AML-193 (cell line): ENCODE results near the gene KRTAP4-4.
A peak's percentile ranks its signal among the peaks of the same experiment; 100 is the strongest.
"Not testable (repeated sequence)": the region's sequence is repeated elsewhere in the genome, so short reads cannot be mapped to it uniquely, and the experiment has no call there.

Source experiments
- DNase-seq, 2 experiments: peaks; one replicate each; lab custom pipeline; 2025; lab: John Stamatoyannopoulos, UW

The KRTAP4-4 gene

DNA sequence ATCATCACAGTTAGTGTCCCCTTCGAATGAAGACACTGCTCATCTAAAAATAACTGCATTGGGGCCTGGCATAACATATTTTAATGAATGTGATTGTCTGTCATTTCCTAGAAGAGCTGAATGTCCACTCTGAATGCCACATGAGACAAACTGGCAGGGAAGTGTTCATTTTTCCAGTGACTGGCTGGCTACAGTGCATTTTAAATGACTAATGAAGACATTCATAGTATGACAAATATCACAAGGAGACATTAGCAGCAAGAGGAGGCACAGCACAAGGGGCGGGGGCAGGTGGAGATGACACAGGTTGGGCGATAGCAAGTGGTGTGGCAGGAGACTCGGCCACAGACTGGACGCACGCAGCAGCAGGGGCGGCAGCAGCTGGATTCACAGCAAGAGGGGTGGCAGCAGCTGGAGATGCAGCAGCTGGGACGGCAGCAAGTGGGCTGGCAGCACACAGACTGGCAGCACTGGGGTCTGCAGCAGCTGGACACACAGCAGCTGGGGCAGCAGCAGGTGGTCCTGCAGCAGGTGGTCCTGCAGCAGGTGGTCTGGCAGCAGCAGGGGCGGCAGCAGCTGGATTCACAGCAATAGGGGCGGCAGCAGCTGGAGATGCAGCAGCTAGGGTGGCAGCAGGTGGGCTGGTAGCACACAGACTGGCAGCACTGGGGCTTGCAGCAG lies 11.4 kb downstream of the KRTAP4-4 start:
- DNase-seq, result not testable (repeated sequence)

DNA sequence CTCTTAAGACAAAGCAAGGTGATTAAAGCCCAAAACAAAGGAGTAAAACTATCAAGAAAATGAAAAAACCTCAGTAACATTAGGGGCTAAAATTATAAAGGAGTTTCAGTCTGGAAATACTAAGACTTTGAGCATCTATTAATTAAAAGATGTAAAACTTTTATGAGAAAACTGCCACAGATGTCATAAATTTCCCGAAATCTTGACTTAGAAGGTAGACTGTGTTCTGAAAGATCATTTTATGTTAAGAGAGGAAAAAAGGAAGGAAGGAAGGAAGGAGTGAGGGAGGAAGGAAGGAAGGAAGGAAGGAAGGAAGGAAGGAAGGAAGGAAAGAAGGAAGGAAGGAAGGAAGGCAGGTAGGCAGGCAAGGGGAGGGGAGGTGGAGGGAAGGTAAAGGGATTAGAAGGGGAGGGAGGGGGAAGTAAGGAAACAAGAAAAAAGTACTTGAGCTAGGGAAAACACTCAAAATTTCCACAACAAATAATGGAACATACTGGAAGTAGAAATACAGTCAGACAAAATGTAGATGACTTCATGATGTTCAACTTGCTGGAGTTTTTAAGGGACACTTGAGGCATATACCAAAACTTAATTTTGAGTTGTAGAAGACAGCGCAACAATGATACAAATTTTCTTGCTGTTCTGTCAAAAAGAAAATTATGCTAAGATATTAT lies 12.9 kb downstream of the KRTAP4-4 start:
- no peak for DNase-seq

- DNase-seq, result no peak
These were observed 15.3 kb downstream of the KRTAP4-4 start for GRCh38 chr17:41145261-41145660.

- no peak for DNase-seq
These were observed 15.7 kb downstream of the KRTAP4-4 start for GRCh38 chr17:41144846-41145245.

- no peak for DNase-seq
These were observed 19.2 kb downstream of the KRTAP4-4 start for GRCh38 chr17:41141361-41141760.

GRCh38 chr17:41140360-41141131 lies 20.0 kb downstream of the KRTAP4-4 start, which contains the start of gene KRTAP4-6:
TSS of gene KRTAP4-6 (minus strand) at chr17:41140544. CDS start at chr17:41140487, 57 bp downstream.
- DNase-seq, result no peak

DNA sequence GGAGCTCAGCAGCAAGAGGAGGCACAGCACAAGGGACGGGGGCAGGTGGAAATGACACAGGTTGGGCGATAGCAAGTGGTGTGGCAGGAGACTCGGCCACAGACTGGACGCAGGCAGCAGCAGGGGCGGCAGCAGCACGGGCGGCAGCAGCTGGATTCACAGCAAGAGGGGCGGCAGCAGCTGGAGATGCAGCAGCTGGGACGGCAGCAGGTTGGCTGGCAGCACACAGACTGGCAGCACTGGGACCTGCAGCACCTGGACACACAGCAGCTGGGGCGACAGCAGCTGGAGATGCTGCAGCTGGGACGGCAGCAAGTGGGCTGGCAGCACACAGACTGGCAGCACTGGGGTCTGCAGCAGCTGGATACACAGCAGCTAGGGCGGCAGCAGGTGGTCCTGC lies 20.7 kb downstream of the KRTAP4-4 start:
- not testable (repeated sequence) for DNase-seq

DNA sequence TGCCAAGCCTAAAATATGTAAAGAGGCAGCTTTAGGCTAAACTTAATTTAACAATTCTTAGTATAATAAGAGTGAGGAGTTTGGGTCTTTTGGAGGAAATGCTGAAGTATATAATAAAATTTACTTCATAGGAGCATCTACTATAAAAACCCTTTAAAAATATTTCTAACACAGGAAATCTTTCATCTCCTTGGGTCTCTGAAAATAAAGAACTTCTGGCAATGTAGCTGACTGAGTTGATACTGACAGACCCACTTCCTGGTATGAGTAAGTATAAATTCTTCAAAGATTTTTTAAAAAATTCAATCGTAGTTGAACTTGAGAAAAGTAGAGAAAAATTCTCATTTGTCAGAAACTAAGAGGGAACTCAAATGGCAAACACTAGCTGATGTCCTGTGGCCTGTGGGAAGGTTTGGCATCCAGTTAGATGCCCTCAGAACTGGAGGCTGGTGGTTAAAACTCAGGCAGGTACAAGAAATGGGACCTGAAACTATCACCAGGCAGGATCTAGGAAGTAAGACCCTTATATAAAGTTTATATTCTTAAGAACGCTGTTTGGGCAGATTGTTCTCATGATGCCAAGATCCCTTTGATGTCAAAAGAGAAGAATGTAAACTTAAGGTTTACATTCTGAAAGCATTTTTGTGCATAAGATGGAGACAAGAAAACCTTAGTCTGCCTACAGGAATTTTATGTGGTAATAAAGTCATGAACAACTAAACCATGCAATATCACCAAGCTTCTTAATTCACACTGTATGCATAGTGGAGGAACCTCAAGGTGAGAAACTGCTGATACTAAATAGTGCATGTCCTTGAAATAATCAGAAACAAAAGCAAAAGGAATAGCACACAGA lies 26.4 kb downstream of the KRTAP4-4 start:
- DNase-seq, result no peak

- no peak for DNase-seq
These were observed 28.6 kb downstream of the KRTAP4-4 start for GRCh38 chr17:41131979-41132378.

DNA sequence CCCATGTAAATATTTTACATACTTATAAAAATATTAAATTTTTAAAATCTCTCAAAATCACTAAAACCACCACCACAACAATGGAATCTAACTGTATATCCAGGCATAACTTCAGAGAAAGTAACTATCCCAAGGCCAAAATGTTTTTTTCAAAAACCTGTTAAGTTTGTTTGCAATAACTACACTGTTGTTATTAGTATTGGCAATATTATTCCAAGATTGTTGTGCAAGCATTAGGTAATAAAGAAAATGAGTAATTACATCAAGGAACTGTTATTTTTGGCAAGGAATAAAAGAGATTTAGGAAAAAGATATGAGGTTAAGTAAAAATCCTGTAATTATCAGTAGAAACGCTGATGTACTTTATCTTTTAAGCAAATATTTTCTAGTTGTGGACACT lies 33.2 kb downstream of the KRTAP4-4 start:
- DNase-seq, result no peak

- DNase-seq, result no peak
These were observed 34.1 kb downstream of the KRTAP4-4 start for GRCh38 chr17:41126412-41126811.

- no peak for DNase-seq
These were observed 35.5 kb downstream of the KRTAP4-4 start for GRCh38 chr17:41125064-41125463.

DNA sequence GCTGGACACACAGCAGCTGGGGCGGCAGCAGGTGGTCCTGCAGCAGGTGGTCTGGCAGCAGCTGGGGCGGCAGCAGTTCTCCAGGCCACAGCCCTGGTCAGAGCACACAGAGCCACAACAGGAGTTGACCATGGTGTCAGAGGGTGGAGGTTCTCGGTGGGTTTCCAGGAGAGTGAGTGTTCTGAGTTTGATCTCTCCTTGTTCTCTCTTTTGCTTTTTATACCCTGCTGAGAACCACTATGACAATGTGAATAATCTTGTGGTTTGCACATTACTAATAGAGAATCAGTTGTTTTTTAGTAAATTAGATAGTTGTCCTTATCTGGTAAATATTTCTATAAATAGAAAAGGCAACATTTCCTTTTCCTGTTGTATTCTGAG lies 36.6 kb downstream of the KRTAP4-4 start, which contains the start of gene KRTAP4-12:
KRTAP4-12 (minus strand) TSS at position 192 of the 381 bp plus-strand sequence; CDS start at position 132, 60 bp downstream.
- not testable (repeated sequence) for DNase-seq

DNA sequence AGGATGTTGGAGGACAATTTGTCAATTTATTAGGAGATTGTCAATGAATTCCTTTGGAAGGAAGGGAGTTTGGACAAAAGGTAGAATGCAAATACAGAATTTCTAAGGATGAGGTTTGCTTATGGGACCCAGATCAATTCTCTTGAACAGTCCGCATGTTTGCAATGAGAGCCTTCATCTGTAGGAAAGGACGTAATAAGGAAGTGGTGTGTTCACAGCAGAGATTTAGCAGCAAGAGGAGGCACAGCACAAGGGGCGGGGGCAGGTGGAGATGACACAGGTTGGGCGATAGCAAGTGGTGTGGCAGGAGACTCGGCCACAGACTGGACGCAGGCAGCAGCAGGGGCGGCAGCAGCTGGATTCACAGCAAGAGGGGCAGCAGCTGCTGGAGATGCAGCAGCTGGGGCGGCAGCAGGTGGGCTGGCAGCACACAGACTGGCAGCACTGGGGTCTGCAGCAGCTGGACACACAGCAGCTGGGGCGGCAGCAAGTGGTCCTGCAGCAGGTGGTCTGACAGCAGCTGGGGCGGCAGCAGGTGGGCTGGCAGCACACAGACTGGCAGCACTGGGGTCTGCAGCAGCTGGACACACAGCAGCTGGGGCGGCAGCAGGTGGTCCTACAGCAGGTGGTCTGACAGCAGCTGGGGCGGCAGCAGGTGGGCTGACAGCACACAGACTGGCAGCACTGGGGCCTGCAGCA lies 37.1 kb downstream of the KRTAP4-4 start:
- not testable (repeated sequence) for DNase-seq

- DNase-seq, result no peak
These were observed 38.8 kb downstream of the KRTAP4-4 start for GRCh38 chr17:41121742-41122141.

DNA sequence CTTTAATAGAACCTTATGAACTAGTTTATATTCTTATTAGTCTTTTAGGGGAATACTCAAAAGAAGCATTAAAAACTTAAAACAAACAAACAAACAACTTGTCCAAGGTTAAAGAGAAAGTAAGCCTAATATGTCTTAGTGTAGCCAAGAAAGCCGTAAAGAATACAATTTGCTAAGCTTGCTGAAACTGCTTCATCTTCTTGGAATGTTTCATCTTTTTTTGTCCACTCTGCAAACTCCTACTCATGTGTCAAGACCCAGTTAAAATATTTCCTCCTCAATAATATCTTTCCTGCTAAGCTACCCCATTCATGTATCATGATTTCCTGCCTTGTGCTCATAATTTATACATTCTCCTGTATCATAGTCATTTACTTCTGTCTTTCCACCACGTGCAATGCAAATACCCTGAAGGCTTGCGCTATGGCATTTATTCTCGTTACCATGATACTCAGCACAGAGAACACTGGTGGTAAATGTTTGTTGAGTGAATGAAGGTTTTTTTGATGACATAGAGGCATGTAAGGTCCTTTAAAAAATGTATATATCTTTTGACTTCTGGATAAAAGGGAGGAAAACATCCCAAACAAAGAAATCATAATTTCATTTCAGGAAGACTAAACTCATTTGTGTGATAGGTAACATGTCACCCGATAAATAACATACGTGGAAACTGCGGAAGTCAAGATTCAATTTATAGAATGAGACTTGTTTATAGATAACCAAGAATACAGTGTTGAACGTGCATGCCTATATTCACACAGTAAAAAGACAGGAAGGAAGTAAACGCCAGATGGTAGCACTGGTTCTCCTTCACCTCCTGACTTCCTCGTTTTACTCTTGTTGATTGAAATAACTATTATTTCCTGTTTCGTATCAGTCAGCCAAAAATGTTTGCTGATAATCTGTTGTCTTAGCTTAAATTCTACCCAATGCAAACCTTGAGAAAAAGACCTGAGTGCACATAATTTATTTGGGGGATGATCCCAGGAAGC lies 40.6 kb downstream of the KRTAP4-4 start:
- peak; percentile 76 to 78 for DNase-seq

DNA sequence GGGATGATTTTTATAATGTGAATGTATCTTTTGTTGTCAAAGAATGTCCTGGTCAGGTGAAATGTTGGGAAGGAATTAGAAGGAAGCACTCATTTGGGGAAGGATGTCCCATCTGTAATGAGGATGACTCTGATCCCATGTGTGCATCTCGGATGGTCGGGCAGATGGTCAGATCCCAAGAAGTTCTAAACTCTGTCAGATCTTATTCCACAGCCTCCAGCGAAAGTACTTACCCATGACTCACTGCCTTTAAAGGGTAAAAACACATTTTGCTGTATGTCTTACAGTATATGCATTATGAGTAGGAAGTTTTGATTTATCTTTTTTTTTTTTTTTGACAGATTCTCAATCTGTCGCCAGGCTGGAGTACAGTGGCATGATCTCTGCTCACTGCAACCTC lies 41.8 kb downstream of the KRTAP4-4 start:
- DNase-seq, result no peak

GRCh38 chr17:41117846-41118386 lies 42.6 kb downstream of the KRTAP4-4 start, which contains the start of gene KRTAP4-11:
TSS of gene KRTAP4-11 (minus strand) at chr17:41118373. CDS start at chr17:41118315, 58 bp downstream.
- DNase-seq, result not testable (repeated sequence)

DNA sequence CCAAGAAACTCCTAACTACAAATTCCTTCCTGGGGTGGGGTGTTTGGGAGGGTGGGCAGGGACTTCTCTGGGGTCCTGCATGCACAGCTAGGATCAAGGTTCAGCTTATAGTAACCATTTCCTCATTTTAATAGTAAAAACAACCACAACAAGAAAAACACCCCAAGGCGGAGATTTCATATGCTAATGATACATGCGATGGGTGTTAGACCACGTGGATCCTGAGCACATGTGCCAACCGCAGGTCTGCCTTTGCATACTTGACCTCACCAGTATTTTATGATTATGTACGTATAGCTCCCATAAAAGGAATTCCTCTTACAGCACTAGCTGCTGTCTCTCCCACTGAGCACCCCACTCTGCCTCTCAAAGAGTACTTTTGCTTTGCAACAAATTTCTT lies 44.3 kb downstream of the KRTAP4-4 start:
- no peak for DNase-seq
